Measurements from ENCODE around the gene VTI1A.

DNA sequence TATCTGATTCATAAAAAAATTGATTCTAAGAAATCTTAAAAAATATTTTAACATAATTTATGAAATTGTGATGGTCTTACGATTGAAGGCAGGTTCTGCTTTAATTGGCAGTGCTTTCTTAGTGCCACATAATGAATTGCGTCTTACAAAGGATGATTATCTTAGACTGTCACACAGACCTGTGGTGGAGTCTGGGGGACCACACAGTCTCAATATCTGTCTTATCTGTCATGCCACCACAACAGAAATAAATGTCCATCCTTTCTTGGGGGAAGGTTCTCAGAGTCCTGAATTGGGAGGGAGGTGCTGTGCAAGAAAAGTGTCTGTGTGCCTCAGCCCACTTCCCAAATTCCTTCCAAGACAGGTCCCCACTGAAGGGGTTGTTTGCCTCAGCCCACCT is 34.3 kb upstream of the VTI1A start:
- TF ChIP-seq POLR2A (IDR thresholded peaks at IDR 0.05; ENCODE audit: low read depth, low read length) (no peak), CEBPB (IDR thresholded peaks at IDR 0.05; ENCODE audit: low read depth, low read length) (no peak), CHD1 (IDR thresholded peaks at IDR 0.05; ENCODE audit: low read depth, low read length) (no peak), SMC3 (IDR thresholded peaks at IDR 0.05; ENCODE audit: low read depth, low read length) (no peak), MXI1 (IDR thresholded peaks at IDR 0.05; ENCODE audit: borderline replicate concordance, low read depth, low read length) (no peak), BHLHE40 (IDR thresholded peaks at IDR 0.05; ENCODE audit: low read depth, low read length) (no peak), RAD21 (IDR thresholded peaks at IDR 0.05; ENCODE audit: low read length) (no peak), FOS (IDR thresholded peaks at IDR 0.05; ENCODE audit: low read depth, low read length) (no peak), NFE2L2 (IDR thresholded peaks at IDR 0.05; ENCODE audit: low read depth, low read length) (no peak), MAFK (IDR thresholded peaks at IDR 0.05; ENCODE audit: low read depth, low read length) (no peak), MAZ (IDR thresholded peaks at IDR 0.05; ENCODE audit: borderline replicate concordance, low read depth, low read length) (no peak)
- TF ChIP-seq, protein P1, sequence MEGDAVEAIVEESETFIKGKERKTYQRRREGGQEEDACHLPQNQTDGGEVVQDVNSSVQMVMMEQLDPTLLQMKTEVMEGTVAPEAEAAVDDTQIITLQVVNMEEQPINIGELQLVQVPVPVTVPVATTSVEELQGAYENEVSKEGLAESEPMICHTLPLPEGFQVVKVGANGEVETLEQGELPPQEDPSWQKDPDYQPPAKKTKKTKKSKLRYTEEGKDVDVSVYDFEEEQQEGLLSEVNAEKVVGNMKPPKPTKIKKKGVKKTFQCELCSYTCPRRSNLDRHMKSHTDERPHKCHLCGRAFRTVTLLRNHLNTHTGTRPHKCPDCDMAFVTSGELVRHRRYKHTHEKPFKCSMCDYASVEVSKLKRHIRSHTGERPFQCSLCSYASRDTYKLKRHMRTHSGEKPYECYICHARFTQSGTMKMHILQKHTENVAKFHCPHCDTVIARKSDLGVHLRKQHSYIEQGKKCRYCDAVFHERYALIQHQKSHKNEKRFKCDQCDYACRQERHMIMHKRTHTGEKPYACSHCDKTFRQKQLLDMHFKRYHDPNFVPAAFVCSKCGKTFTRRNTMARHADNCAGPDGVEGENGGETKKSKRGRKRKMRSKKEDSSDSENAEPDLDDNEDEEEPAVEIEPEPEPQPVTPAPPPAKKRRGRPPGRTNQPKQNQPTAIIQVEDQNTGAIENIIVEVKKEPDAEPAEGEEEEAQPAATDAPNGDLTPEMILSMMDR (conservative IDR thresholded peaks at IDR 0.05; ENCODE audit: low read depth, low read length): no peak
- TF ChIP-seq, protein P2, sequence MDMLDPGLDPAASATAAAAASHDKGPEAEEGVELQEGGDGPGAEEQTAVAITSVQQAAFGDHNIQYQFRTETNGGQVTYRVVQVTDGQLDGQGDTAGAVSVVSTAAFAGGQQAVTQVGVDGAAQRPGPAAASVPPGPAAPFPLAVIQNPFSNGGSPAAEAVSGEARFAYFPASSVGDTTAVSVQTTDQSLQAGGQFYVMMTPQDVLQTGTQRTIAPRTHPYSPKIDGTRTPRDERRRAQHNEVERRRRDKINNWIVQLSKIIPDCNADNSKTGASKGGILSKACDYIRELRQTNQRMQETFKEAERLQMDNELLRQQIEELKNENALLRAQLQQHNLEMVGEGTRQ (IDR thresholded peaks at IDR 0.05; ENCODE audit: low read depth, low read length): no peak

Data from IMR-90 (cell line).